Neural progenitor cell (in vitro differentiated cells): ENCODE results near the gene WTAP. TPM values are rescaled to one million over a fixed set of nuclear protein-coding genes. Genes with fewer than 3 reads are reported as not detected.
"Not testable (repeated sequence)": the region's sequence is repeated elsewhere in the genome, so short reads cannot be mapped to it uniquely, and the experiment has no call there.

ENCODE experiments used
- DNase-seq: peaks from one replicate; pipeline ENCODE4 v3.0.0-alpha.2; 2016; ENCODE audit warnings: low spot score
- H2AFZ ChIP-seq: fragments of 200-600 bp; sonication (generic); replicated peaks from 2 replicates; pipeline ENCODE4 v1.6.1; 2016; ENCODE audit warnings: antibody characterized with exemption
- H3F3A ChIP-seq: fragments of 200-600 bp; sonication (generic); 2 replicates; pipeline ENCODE4 v1.6.1; 2016; ENCODE audit warnings: antibody characterized with exemption, low read depth
- H3K27ac ChIP-seq: fragments of 200-600 bp; sonication (generic); 2 replicates; pipeline ENCODE4 v1.5.1; 2016; ENCODE audit warnings: mild to moderate bottlenecking
- H3K27me3 ChIP-seq: fragments of 200-600 bp; sonication (generic); 2 replicates; pipeline ENCODE4 v1.6.1; 2016; ENCODE audit warnings: mild to moderate bottlenecking, moderate library complexity
- H3K36me3 ChIP-seq: fragments of 200-600 bp; sonication (generic); 2 replicates; pipeline ENCODE4 v1.5.1; 2016
- H3K4me1 ChIP-seq: fragments of 200-600 bp; sonication (generic); 2 replicates; pipeline ENCODE4 v1.6.1; 2016; ENCODE audit warnings: mixed run types
- H3K4me2 ChIP-seq: fragments of 200-600 bp; sonication (generic); 2 replicates; pipeline ENCODE4 v1.6.1; 2016
- H3K4me3 ChIP-seq: fragments of 200-600 bp; sonication (generic); 2 replicates; pipeline ENCODE4 v1.5.1; 2016
- H3K79me2 ChIP-seq: fragments of 200-600 bp; sonication (generic); 2 replicates; pipeline ENCODE4 v1.6.1; 2016; ENCODE audit warnings: low read depth
- H3K9ac ChIP-seq: fragments of 200-600 bp; sonication (generic); 2 replicates; pipeline ENCODE4 v1.6.1; 2016
- H3K9me3 ChIP-seq: fragments of 200-600 bp; sonication (generic); 2 replicates; pipeline ENCODE4 v1.5.1; 2016; ENCODE audit warnings: low read depth
- H4K20me1 ChIP-seq: fragments of 200-600 bp; sonication (generic); 2 replicates; pipeline ENCODE4 v1.6.1; 2016; ENCODE audit warnings: low read depth
- H3K27ac Mint-ChIP-seq: 3 replicates; pipeline ENCODE4 v1.8.0; 2021; ENCODE audit warnings: mixed read lengths
- H3K27me3 Mint-ChIP-seq: 2 replicates; pipeline ENCODE4 v1.8.0; 2022; ENCODE audit warnings: low read depth, mild to moderate bottlenecking, inconsistent platforms, moderate library complexity, mixed read lengths; ENCODE audit not compliant: insufficient read depth
- H3K36me3 Mint-ChIP-seq: 3 replicates; pipeline ENCODE4 v1.8.0; 2021; ENCODE audit warnings: mixed read lengths
- H3K4me1 Mint-ChIP-seq: 3 replicates; pipeline ENCODE4 v1.8.0; 2021; ENCODE audit warnings: mixed read lengths
- H3K4me3 Mint-ChIP-seq: 3 replicates; pipeline ENCODE4 v1.8.0; 2021; ENCODE audit warnings: mild to moderate bottlenecking, moderate library complexity, mixed read lengths
- H3K9me3 Mint-ChIP-seq: 3 replicates; pipeline ENCODE4 v1.8.0; 2020; ENCODE audit warnings: mixed read lengths
- CTCF ChIP-seq: fragments of 200-600 bp; sonication (generic); IDR thresholded peaks from 2 replicates; pipeline ENCODE4 v1.5.1; 2017; ENCODE audit warnings: antibody characterized with exemption, mild to moderate bottlenecking
- EZH2 ChIP-seq: fragments of 200-600 bp; sonication (generic); IDR thresholded peaks from 2 replicates; pipeline ENCODE4 v1.6.1; 2017; ENCODE audit warnings: antibody characterized with exemption, mild to moderate bottlenecking, moderate library complexity
- EZH2phosphoT487 ChIP-seq: fragments of 200-600 bp; sonication (generic); IDR thresholded peaks from 2 replicates; pipeline ENCODE4 v1.6.1; 2017; ENCODE audit warnings: antibody characterized with exemption
- total RNA-seq: library from RNA; depleted of rRNA; stranded (reverse); fragments of >200 nt; gene quantifications from 2 replicates; pipeline ENCODE4 v1.2.3, GENCODE V29; 2015; ENCODE audit warnings: low replicate concordance

WTAP gene
- total RNA-seq, 1 donor from 2014 or later: 159 TPM

- Histone ChIP-seq H3K9me3 (no peaks in the 10 kb centered on the region), H3F3A (peaks cover 7% of the 10 kb centered on the region), H2AFZ (no peak overlapping the region), H3K79me2 (peaks cover 45% of the 10 kb centered on the region), H3K36me3 (no peaks in the 10 kb centered on the region), H3K4me2 (no peak overlapping the region), H3K4me1 (peaks cover 7% of the 10 kb centered on the region), H4K20me1 (peaks cover 6% of the 10 kb centered on the region), H3K9ac (no peak overlapping the region), H3K27ac (no peak overlapping the region), H3K27me3 (no peaks in the 10 kb centered on the region), H3K4me3 (no peak overlapping the region)
- H3K27ac Mint-ChIP-seq: no peak overlapping the region
- H3K4me3 Mint-ChIP-seq: no peak overlapping the region
- H3K36me3 Mint-ChIP-seq: peaks cover 17% of the 10 kb centered on the region
- no peak for DNase-seq
- no peaks in the 10 kb centered on the region for H3K4me1 Mint-ChIP-seq
- TF ChIP-seq EZH2phosphoT487: no peak
- TF ChIP-seq CTCF: no peak
- no peak for TF ChIP-seq EZH2
- no peaks in the 10 kb centered on the region for H3K9me3 Mint-ChIP-seq
- no peaks in the 10 kb centered on the region for H3K27me3 Mint-ChIP-seq
Measured at GRCh38 chr6:159719287-159719686, 8.0 kb upstream of the WTAP start.

- Mint-ChIP-seq H3K27ac (no peak overlapping the region), H3K4me3 (no peak overlapping the region), H3K4me1 (peaks cover 2% of the 10 kb centered on the region), H3K9me3 (no peaks in the 10 kb centered on the region), H3K36me3 (peaks cover 13% of the 10 kb centered on the region), H3K27me3 (no peaks in the 10 kb centered on the region)
- Histone ChIP-seq H3K79me2 (peaks cover 59% of the 10 kb centered on the region), H3K36me3 (no peaks in the 10 kb centered on the region), H3K9ac (no peak overlapping the region), H2AFZ (no peak overlapping the region), H3K4me2 (no peak overlapping the region), H3K4me3 (no peak overlapping the region), H3K27ac (no peak overlapping the region), H3K9me3 (no peaks in the 10 kb centered on the region), H3F3A (peaks cover 7% of the 10 kb centered on the region), H3K27me3 (no peaks in the 10 kb centered on the region), H4K20me1 (peaks cover 6% of the 10 kb centered on the region), H3K4me1 (peaks cover 11% of the 10 kb centered on the region)
- DNase-seq: peak; percentile 41
- no peak for TF ChIP-seq EZH2
- no peak for TF ChIP-seq EZH2phosphoT487
- peak; percentile 53 for TF ChIP-seq CTCF
Measured at GRCh38 chr6:159720708-159721107, 6.6 kb upstream of the WTAP start.

GRCh38 chr6:159721981-159722380 lies 5.3 kb upstream of the WTAP start:
- not testable (repeated sequence) for H3K27ac Mint-ChIP-seq, H3K27me3 ChIP-seq, H3K36me3 ChIP-seq, H3K9me3 Mint-ChIP-seq, H3K4me1 Mint-ChIP-seq, DNase-seq, H3K4me2 ChIP-seq, H3K4me3 Mint-ChIP-seq, H3K4me3 ChIP-seq, H3K27ac ChIP-seq, H2AFZ ChIP-seq, H3K9me3 ChIP-seq, H3K9ac ChIP-seq, H4K20me1 ChIP-seq, H3K27me3 Mint-ChIP-seq
- peaks cover 69% of the 10 kb centered on the region for H3K79me2 ChIP-seq
- peaks cover 13% of the 10 kb centered on the region for H3K36me3 Mint-ChIP-seq
- H3F3A ChIP-seq: peaks cover 17% of the 10 kb centered on the region
- H3K4me1 ChIP-seq: peaks cover 12% of the 10 kb centered on the region

- no peaks in the 10 kb centered on the region for H3K36me3 ChIP-seq
- H3K4me3 Mint-ChIP-seq: no peak overlapping the region
- H3K9me3 Mint-ChIP-seq: no peaks in the 10 kb centered on the region
- no peak overlapping the region for H3K4me3 ChIP-seq
- H3K9ac ChIP-seq: no peak overlapping the region
- peaks cover 7% of the 10 kb centered on the region for H3K4me1 ChIP-seq
- peaks cover 9% of the 10 kb centered on the region for H3K4me1 Mint-ChIP-seq
- H3K79me2 ChIP-seq: peaks cover 72% of the 10 kb centered on the region
- H3K27me3 Mint-ChIP-seq: peaks cover 3% of the 10 kb centered on the region
- peaks cover 13% of the 10 kb centered on the region for H3K36me3 Mint-ChIP-seq
- H2AFZ ChIP-seq: no peak overlapping the region
- DNase-seq: no peak
- H3K27ac ChIP-seq: no peak overlapping the region
- H3K4me2 ChIP-seq: no peak overlapping the region
- peaks cover 21% of the 10 kb centered on the region for H3F3A ChIP-seq
- TF ChIP-seq CTCF: no peak
- TF ChIP-seq EZH2: no peak
- no peak for TF ChIP-seq EZH2phosphoT487
- no peak overlapping the region for H3K27ac Mint-ChIP-seq
- H3K9me3 ChIP-seq: no peaks in the 10 kb centered on the region
- H3K27me3 ChIP-seq: no peaks in the 10 kb centered on the region
- peaks cover 6% of the 10 kb centered on the region for H4K20me1 ChIP-seq
Measured at GRCh38 chr6:159722655-159723054, 4.7 kb upstream of the WTAP start.
